Chondrocyte (in vitro differentiated cells): ENCODE data around the gene DBF4B. TPM values are rescaled to one million over a fixed set of nuclear protein-coding genes. Genes with fewer than 3 reads are reported as not detected.

ENCODE experiments used
- DNase-seq: peaks from one replicate; pipeline ENCODE4 v3.0.0; 2021; ENCODE audit warnings: mixed read lengths, low spot score
- H3K27ac Mint-ChIP-seq: one replicate; pipeline ENCODE4 v1.8.0; 2021; ENCODE audit warnings: mild to moderate bottlenecking, moderate library complexity, mixed read lengths; ENCODE audit not compliant: unreplicated experiment
- H3K27me3 Mint-ChIP-seq: 2 replicates; pipeline ENCODE4 v1.8.0; 2021; ENCODE audit warnings: low read depth, mixed read lengths
- H3K36me3 Mint-ChIP-seq: 2 replicates; pipeline ENCODE4 v1.8.0; 2021; ENCODE audit warnings: low read depth, mixed read lengths
- H3K4me1 Mint-ChIP-seq: 2 replicates; pipeline ENCODE4 v1.8.0; 2021; ENCODE audit warnings: low read depth, mild to moderate bottlenecking, mixed read lengths
- H3K4me3 Mint-ChIP-seq: one replicate; pipeline ENCODE4 v1.8.0; 2021; ENCODE audit warnings: mild to moderate bottlenecking, moderate library complexity, mixed read lengths; ENCODE audit not compliant: unreplicated experiment
- H3K9me3 Mint-ChIP-seq: 2 replicates; pipeline ENCODE4 v1.8.0; 2021; ENCODE audit warnings: low read depth, mixed read lengths
- CTCF ChIP-seq: fragments of 200-600 bp; sonication (generic); IDR thresholded peaks from 2 replicates; pipeline ENCODE4 v1.5.0; 2021; ENCODE audit warnings: antibody characterized with exemption, mild to moderate bottlenecking, moderate library complexity
- total RNA-seq: library from RNA; stranded (reverse); gene quantifications from 3 replicates; pipeline ENCODE4 v1.2.1, GENCODE V29; 2021

Gene DBF4B
- total RNA-seq, 1 donor from 2014 or later = 5.5 TPM

- no peak overlapping the region for H3K27ac Mint-ChIP-seq
- no peak for TF ChIP-seq CTCF
- DNase-seq = no peak
- no peaks in the 10 kb centered on the region for H3K36me3 Mint-ChIP-seq
- H3K4me1 Mint-ChIP-seq = peaks cover 2% of the 10 kb centered on the region
- no peaks in the 10 kb centered on the region for H3K27me3 Mint-ChIP-seq
- H3K9me3 Mint-ChIP-seq = no peaks in the 10 kb centered on the region
- H3K4me3 Mint-ChIP-seq = peak overlapping the region; percentile 16
These were observed 50.8 kb downstream of the DBF4B start for GRCh38 chr17:44759086-44759915.

GRCh38 chr17:44759916-44760243 lies 51.4 kb downstream of the DBF4B start:
- Mint-ChIP-seq H3K4me1 (peaks cover 2% of the 10 kb centered on the region), H3K36me3 (no peaks in the 10 kb centered on the region), H3K4me3 (no peak overlapping the region), H3K9me3 (no peaks in the 10 kb centered on the region), H3K27ac (no peak overlapping the region), H3K27me3 (no peaks in the 10 kb centered on the region)
- peak; percentile 77 for DNase-seq
- TF ChIP-seq CTCF = no peak

DNA sequence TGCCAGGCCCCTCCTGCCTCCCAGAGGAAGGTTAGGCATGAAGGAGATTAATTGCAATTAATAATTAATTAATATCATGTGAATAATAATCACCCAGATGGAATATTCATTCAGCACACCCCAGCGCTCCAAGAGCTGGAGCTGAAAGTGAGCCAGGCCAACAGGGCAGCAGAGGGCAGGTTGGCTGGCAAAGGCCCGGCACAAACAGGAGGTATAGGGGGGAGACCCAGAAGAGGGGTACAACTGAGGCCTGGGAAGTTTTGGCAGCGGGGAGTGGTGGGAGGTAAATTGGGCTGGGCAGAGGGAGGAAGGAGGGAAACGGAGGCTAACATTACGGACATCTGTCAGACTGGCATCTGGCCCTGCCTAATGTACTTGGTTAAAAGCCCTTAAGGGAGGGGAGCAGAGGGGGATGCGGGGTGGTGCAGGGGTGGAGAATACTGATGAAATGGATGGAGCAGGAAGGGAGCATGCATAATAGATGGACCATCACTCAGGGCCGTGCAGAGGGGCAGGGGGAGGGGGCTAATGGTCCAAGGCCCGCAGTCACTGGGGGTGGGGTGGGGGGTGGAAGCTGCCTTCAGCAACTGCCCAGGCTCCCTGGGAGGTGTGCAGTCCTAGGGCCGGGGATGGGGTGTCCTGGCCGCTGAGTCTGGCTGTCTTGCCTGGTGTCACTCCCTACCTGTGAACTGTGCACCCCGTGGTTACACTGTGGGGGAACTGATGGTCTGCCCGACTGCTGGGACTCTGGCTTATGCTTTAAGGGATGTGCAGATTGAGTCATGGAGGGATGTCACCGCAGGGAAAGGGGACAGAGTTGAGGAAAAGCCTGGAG lies 52.2 kb downstream of the DBF4B start:
- H3K27me3 Mint-ChIP-seq = no peaks in the 10 kb centered on the region
- no peak overlapping the region for H3K4me3 Mint-ChIP-seq
- no peaks in the 10 kb centered on the region for H3K36me3 Mint-ChIP-seq
- H3K4me1 Mint-ChIP-seq = peaks cover 2% of the 10 kb centered on the region
- TF ChIP-seq CTCF = no peak
- H3K27ac Mint-ChIP-seq = no peak overlapping the region
- H3K9me3 Mint-ChIP-seq = no peaks in the 10 kb centered on the region
- DNase-seq = peak; percentile 59

- H3K9me3 Mint-ChIP-seq = no peaks in the 10 kb centered on the region
- no peaks in the 10 kb centered on the region for H3K36me3 Mint-ChIP-seq
- no peak overlapping the region for H3K4me3 Mint-ChIP-seq
- H3K4me1 Mint-ChIP-seq = peaks cover 2% of the 10 kb centered on the region
- H3K27me3 Mint-ChIP-seq = no peaks in the 10 kb centered on the region
- no peak overlapping the region for H3K27ac Mint-ChIP-seq
- no peak for DNase-seq
- no peak for TF ChIP-seq CTCF
These were observed 53.7 kb downstream of the DBF4B start for GRCh38 chr17:44761932-44762810.

DNA sequence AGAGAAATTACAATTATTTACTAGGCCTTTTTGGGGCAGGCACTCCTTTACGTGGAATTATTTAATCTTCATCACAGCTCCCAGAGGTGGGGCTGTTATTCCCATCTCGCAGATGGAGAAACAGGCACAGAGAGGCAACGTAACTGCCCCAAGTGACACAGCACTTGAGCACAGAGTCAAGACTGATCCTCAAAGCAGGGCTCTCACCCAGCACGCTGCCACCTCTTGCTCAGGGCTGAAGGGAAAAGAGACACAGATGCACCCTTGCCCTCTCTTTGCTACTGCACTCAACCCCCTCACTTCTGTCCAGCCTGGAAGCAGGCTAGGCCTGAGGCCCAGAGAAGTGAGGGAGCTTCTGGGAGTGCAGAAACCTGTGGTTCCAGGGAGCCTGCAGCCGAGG lies 54.7 kb downstream of the DBF4B start:
- Mint-ChIP-seq H3K27me3 (no peaks in the 10 kb centered on the region), H3K4me1 (peaks cover 1% of the 10 kb centered on the region), H3K9me3 (no peaks in the 10 kb centered on the region), H3K36me3 (no peaks in the 10 kb centered on the region), H3K27ac (no peak overlapping the region), H3K4me3 (no peak overlapping the region)
- DNase-seq = no peak
- TF ChIP-seq CTCF = no peak
